Osteocyte (in vitro differentiated cells): ENCODE data around the gene PRKCZ. TPM values are rescaled to one million over a fixed set of nuclear protein-coding genes. Genes with fewer than 3 reads are reported as not detected.

Experiments
- DNase-seq: peaks from one replicate; pipeline ENCODE4 v3.0.0; 2021; ENCODE audit warnings: mixed read lengths; ENCODE audit not compliant: unreplicated experiment; ENCODE audit errors: extremely low spot score
- H3K27ac Mint-ChIP-seq: one replicate; pipeline ENCODE4 v1.8.0; 2021; ENCODE audit warnings: mild to moderate bottlenecking, mixed read lengths; ENCODE audit not compliant: unreplicated experiment
- H3K27me3 Mint-ChIP-seq: one replicate; pipeline ENCODE4 v1.8.0; 2021; ENCODE audit warnings: mixed read lengths; ENCODE audit not compliant: unreplicated experiment
- H3K36me3 Mint-ChIP-seq: one replicate; pipeline ENCODE4 v1.8.0; 2021; ENCODE audit warnings: mixed read lengths; ENCODE audit not compliant: unreplicated experiment
- H3K4me1 Mint-ChIP-seq: one replicate; pipeline ENCODE4 v1.8.0; 2021; ENCODE audit warnings: mixed read lengths; ENCODE audit not compliant: unreplicated experiment
- H3K4me3 Mint-ChIP-seq: one replicate; pipeline ENCODE4 v1.8.0; 2021; ENCODE audit warnings: mild to moderate bottlenecking, moderate library complexity, mixed read lengths; ENCODE audit not compliant: unreplicated experiment
- H3K9me3 Mint-ChIP-seq: one replicate; pipeline ENCODE4 v1.8.0; 2021; ENCODE audit warnings: mixed read lengths; ENCODE audit not compliant: unreplicated experiment
- CTCF ChIP-seq: fragments of 200-600 bp; sonication (generic); IDR thresholded peaks from 2 replicates; pipeline ENCODE4 v1.5.0; 2021; ENCODE audit warnings: antibody characterized with exemption, mild to moderate bottlenecking, moderate library complexity
- total RNA-seq: library from RNA; stranded (reverse); gene quantifications from 2 replicates; pipeline ENCODE4 v1.2.1, GENCODE V29; 2021

The PRKCZ gene
- total RNA-seq, 1 donor from 2014 or later = 3.1 TPM

- H3K27ac Mint-ChIP-seq = no peak overlapping the region
- no peak for DNase-seq
- H3K4me1 Mint-ChIP-seq = no peaks in the 10 kb centered on the region
- H3K4me3 Mint-ChIP-seq = no peak overlapping the region
- H3K9me3 Mint-ChIP-seq = no peaks in the 10 kb centered on the region
- no peaks in the 10 kb centered on the region for H3K36me3 Mint-ChIP-seq
- no peaks in the 10 kb centered on the region for H3K27me3 Mint-ChIP-seq
- TF ChIP-seq CTCF = no peak
Observed at GRCh38 chr1:2151252-2151651, 101.0 kb downstream of the PRKCZ start.

- H3K4me1 Mint-ChIP-seq = no peaks in the 10 kb centered on the region
Observed at GRCh38 chr1:2151911-2152310, 101.7 kb downstream of the PRKCZ start.

GRCh38 chr1:2152954-2153353, 102.7 kb downstream of the PRKCZ start:
- no peaks in the 10 kb centered on the region for H3K9me3 Mint-ChIP-seq
- H3K4me1 Mint-ChIP-seq = no peaks in the 10 kb centered on the region
- H3K36me3 Mint-ChIP-seq = no peaks in the 10 kb centered on the region
- H3K27ac Mint-ChIP-seq = no peak overlapping the region
- H3K4me3 Mint-ChIP-seq = no peak overlapping the region
- no peaks in the 10 kb centered on the region for H3K27me3 Mint-ChIP-seq
- no peak for DNase-seq
- TF ChIP-seq CTCF = no peak

More at GRCh38 chr1:2151911-2152310, 101.7 kb downstream of the PRKCZ start:
- H3K27ac Mint-ChIP-seq = no peak overlapping the region
- no peaks in the 10 kb centered on the region for H3K27me3 Mint-ChIP-seq
- H3K9me3 Mint-ChIP-seq = no peaks in the 10 kb centered on the region
- no peak for TF ChIP-seq CTCF
- DNase-seq = no peak
- no peaks in the 10 kb centered on the region for H3K36me3 Mint-ChIP-seq
- no peak overlapping the region for H3K4me3 Mint-ChIP-seq

GRCh38 chr1:2154022-2154421, 103.8 kb downstream of the PRKCZ start:
- H3K4me1 Mint-ChIP-seq = no peaks in the 10 kb centered on the region
- no peak for TF ChIP-seq CTCF
- H3K9me3 Mint-ChIP-seq = no peaks in the 10 kb centered on the region
- no peak overlapping the region for H3K4me3 Mint-ChIP-seq
- H3K36me3 Mint-ChIP-seq = no peaks in the 10 kb centered on the region
- H3K27me3 Mint-ChIP-seq = no peaks in the 10 kb centered on the region
- H3K27ac Mint-ChIP-seq = no peak overlapping the region
- no peak for DNase-seq

GRCh38 chr1:2155147-2155598, 105.0 kb downstream of the PRKCZ start:
- no peaks in the 10 kb centered on the region for H3K27me3 Mint-ChIP-seq
- H3K4me3 Mint-ChIP-seq = no peak overlapping the region
- DNase-seq = no peak
- TF ChIP-seq CTCF = no peak
- no peaks in the 10 kb centered on the region for H3K9me3 Mint-ChIP-seq
- no peaks in the 10 kb centered on the region for H3K36me3 Mint-ChIP-seq
- no peak overlapping the region for H3K27ac Mint-ChIP-seq
- H3K4me1 Mint-ChIP-seq = no peaks in the 10 kb centered on the region
